ENCODE results near the gene FYB1. TPM values are rescaled to one million over a fixed set of nuclear protein-coding genes. Genes with fewer than 3 reads are reported as not detected.
"Not testable (repeated sequence)": the region's sequence is repeated elsewhere in the genome, so short reads cannot be mapped to it uniquely, and the experiment has no call there.

FYB1 gene
- total and polyA plus RNA-seq, 5 donors = 0.66 to 9.5 (median 6.5) TPM

- H3K9me3 ChIP-seq (ENCODE audit: control insufficient read depth, low read length) = no peaks in the 10 kb centered on the region
- no peaks in the 10 kb centered on the region for H3K4me1 ChIP-seq (ENCODE audit: control insufficient read depth, insufficient read depth, low read length)
- no peak overlapping the region for H3K4me3 ChIP-seq (ENCODE audit: low read length)
- ATAC-seq (no peak), DNase-seq (no peak)
- no peaks in the 10 kb centered on the region for H3K27me3 ChIP-seq (ENCODE audit: control insufficient read depth, insufficient read depth)
- no peak overlapping the region for H3K27ac ChIP-seq (ENCODE audit: low read length)
- intact Hi-C loops (cut with DNase I) = no loop called here
These were observed 33.8 kb upstream of the FYB1 start for GRCh38 chr5:39253196-39253595.

GRCh38 chr5:39249564-39250274 lies 30.4 kb upstream of the FYB1 start:
- 83% methylated on average over 1 of the region's 1 CpG for WGBS
- no peaks in the 10 kb centered on the region for H3K9me3 ChIP-seq (ENCODE audit: control insufficient read depth, low read length)
- no peak for ATAC-seq
- no peak overlapping the region for H3K4me3 ChIP-seq (ENCODE audit: low read length)
- no peak for DNase-seq
- no peak overlapping the region for H3K27ac ChIP-seq (ENCODE audit: low read length)
- intact Hi-C loops (cut with DNase I) = no loop called here
- H3K4me1 ChIP-seq (ENCODE audit: control insufficient read depth, insufficient read depth, low read length) = no peaks in the 10 kb centered on the region
- H3K27me3 ChIP-seq (ENCODE audit: control insufficient read depth, insufficient read depth) = no peaks in the 10 kb centered on the region

- intact Hi-C loops (cut with DNase I) = no loop called here
These were observed 29.7 kb upstream of the FYB1 start for GRCh38 chr5:39249069-39249468.

GRCh38 chr5:39240750-39241149 lies 21.4 kb upstream of the FYB1 start:
- no peaks in the 10 kb centered on the region for H3K4me1 ChIP-seq (ENCODE audit: control insufficient read depth, insufficient read depth, low read length)
- H3K27ac ChIP-seq (ENCODE audit: low read length) = no peak overlapping the region
- peaks cover 4% of the 10 kb centered on the region for H3K9me3 ChIP-seq (ENCODE audit: control insufficient read depth, low read length)
- no peak overlapping the region for H3K4me3 ChIP-seq (ENCODE audit: low read length)
- ATAC-seq (no peak), DNase-seq (no peak)
- 80% methylated on average over 1 of the region's 1 CpG for WGBS
- no peaks in the 10 kb centered on the region for H3K27me3 ChIP-seq (ENCODE audit: control insufficient read depth, insufficient read depth)
- intact Hi-C loops (cut with DNase I) = no loop called here

More at GRCh38 chr5:39249069-39249468, 29.7 kb upstream of the FYB1 start:
- 70% methylated on average over 1 of the region's 1 CpG for WGBS
- DNase-seq (no peak), ATAC-seq (no peak)
- no peaks in the 10 kb centered on the region for H3K4me1 ChIP-seq (ENCODE audit: control insufficient read depth, insufficient read depth, low read length)
- no peaks in the 10 kb centered on the region for H3K27me3 ChIP-seq (ENCODE audit: control insufficient read depth, insufficient read depth)
- no peak overlapping the region for H3K27ac ChIP-seq (ENCODE audit: low read length)
- no peak overlapping the region for H3K4me3 ChIP-seq (ENCODE audit: low read length)
- H3K9me3 ChIP-seq (ENCODE audit: control insufficient read depth, low read length) = no peaks in the 10 kb centered on the region

- 45% methylated on average over 3 of the region's 3 CpGs for WGBS
- DNase-seq = no peak
- H3K4me3 ChIP-seq (ENCODE audit: low read length) = no peak overlapping the region
- H3K9me3 ChIP-seq (ENCODE audit: control insufficient read depth, low read length) = peaks cover 4% of the 10 kb centered on the region
- intact Hi-C loops (cut with DNase I) = no loop called here
- no peak overlapping the region for H3K27ac ChIP-seq (ENCODE audit: low read length)
- ATAC-seq = no peak
- H3K4me1 ChIP-seq (ENCODE audit: control insufficient read depth, insufficient read depth, low read length) = no peaks in the 10 kb centered on the region
- no peaks in the 10 kb centered on the region for H3K27me3 ChIP-seq (ENCODE audit: control insufficient read depth, insufficient read depth)
These were observed 19.2 kb upstream of the FYB1 start for GRCh38 chr5:39238366-39239105.

GRCh38 chr5:39236718-39237117 lies 17.4 kb upstream of the FYB1 start:
- WGBS = 74% methylated on average over 1 of the region's 1 CpG
- H3K4me3 ChIP-seq (ENCODE audit: low read length) = no peak overlapping the region
- no peak overlapping the region for H3K27ac ChIP-seq (ENCODE audit: low read length)
- ATAC-seq (no peak), DNase-seq (no peak)
- no peaks in the 10 kb centered on the region for H3K4me1 ChIP-seq (ENCODE audit: control insufficient read depth, insufficient read depth, low read length)
- intact Hi-C loops (cut with DNase I) = no loop called here
- no peaks in the 10 kb centered on the region for H3K27me3 ChIP-seq (ENCODE audit: control insufficient read depth, insufficient read depth)
- peaks cover 4% of the 10 kb centered on the region for H3K9me3 ChIP-seq (ENCODE audit: control insufficient read depth, low read length)

- intact Hi-C loops (cut with DNase I) = no loop called here
- H3K27me3 ChIP-seq (ENCODE audit: control insufficient read depth, insufficient read depth) = no peaks in the 10 kb centered on the region
- H3K4me3 ChIP-seq (ENCODE audit: low read length) = no peak overlapping the region
- DNase-seq (no peak), ATAC-seq (no peak)
- no peaks in the 10 kb centered on the region for H3K4me1 ChIP-seq (ENCODE audit: control insufficient read depth, insufficient read depth, low read length)
- H3K9me3 ChIP-seq (ENCODE audit: control insufficient read depth, low read length) = no peaks in the 10 kb centered on the region
- WGBS = 60% methylated on average over 3 of the region's 3 CpGs
- H3K27ac ChIP-seq (ENCODE audit: low read length) = no peak overlapping the region
These were observed 16.3 kb upstream of the FYB1 start for GRCh38 chr5:39235648-39236047.

GRCh38 chr5:39234494-39234893 lies 15.1 kb upstream of the FYB1 start:
- intact Hi-C loops (cut with DNase I); H3K4me1 ChIP-seq (ENCODE audit: control insufficient read depth, insufficient read depth, low read length); DNase-seq; H3K4me3 ChIP-seq (ENCODE audit: low read length); H3K27me3 ChIP-seq (ENCODE audit: control insufficient read depth, insufficient read depth); H3K27ac ChIP-seq (ENCODE audit: low read length); ATAC-seq; H3K9me3 ChIP-seq (ENCODE audit: control insufficient read depth, low read length): not testable (repeated sequence)
- WGBS = 79% methylated on average over 1 of the region's 1 CpG

- ATAC-seq (no peak), DNase-seq (no peak)
- no peaks in the 10 kb centered on the region for H3K4me1 ChIP-seq (ENCODE audit: control insufficient read depth, insufficient read depth, low read length)
- H3K27ac ChIP-seq (ENCODE audit: low read length) = no peak overlapping the region
- intact Hi-C loops (cut with DNase I) = no loop called here
- H3K4me3 ChIP-seq (ENCODE audit: low read length) = no peak overlapping the region
- H3K9me3 ChIP-seq (ENCODE audit: control insufficient read depth, low read length) = no peaks in the 10 kb centered on the region
- H3K27me3 ChIP-seq (ENCODE audit: control insufficient read depth, insufficient read depth) = no peaks in the 10 kb centered on the region
- WGBS = 45% methylated on average over 2 of the region's 2 CpGs
These were observed 14.4 kb upstream of the FYB1 start for GRCh38 chr5:39233783-39234182.

GRCh38 chr5:39231705-39232525 lies 12.6 kb upstream of the FYB1 start:
- ATAC-seq = no peak
- Histone ChIP-seq H3K27ac (ENCODE audit: low read length) (no peak overlapping the region), H3K9me3 (ENCODE audit: control insufficient read depth, low read length) (no peaks in the 10 kb centered on the region), H3K27me3 (ENCODE audit: control insufficient read depth, insufficient read depth) (no peaks in the 10 kb centered on the region), H3K4me1 (ENCODE audit: control insufficient read depth, insufficient read depth, low read length) (no peaks in the 10 kb centered on the region), H3K4me3 (ENCODE audit: low read length) (no peak overlapping the region)
- DNase-seq = no peak
- intact Hi-C loops (cut with DNase I) = no loop called here
- 73% methylated on average over 4 of the region's 4 CpGs for WGBS

GRCh38 chr5:39228596-39228995 lies 9.2 kb upstream of the FYB1 start:
- 75% methylated on average over 3 of the region's 3 CpGs for WGBS
- no peak overlapping the region for H3K4me3 ChIP-seq (ENCODE audit: low read length)
- H3K27me3 ChIP-seq (ENCODE audit: control insufficient read depth, insufficient read depth) = no peaks in the 10 kb centered on the region
- peaks cover 2% of the 10 kb centered on the region for H3K4me1 ChIP-seq (ENCODE audit: control insufficient read depth, insufficient read depth, low read length)
- H3K27ac ChIP-seq (ENCODE audit: low read length) = no peak overlapping the region
- H3K9me3 ChIP-seq (ENCODE audit: control insufficient read depth, low read length) = peaks cover 7% of the 10 kb centered on the region
- ATAC-seq (no peak), DNase-seq (no peak)
- intact Hi-C loops (cut with DNase I) = no loop called here
